Activated T-helper 1 cell treated with anti-CD3 and anti-CD28 coated beads, Interleukin-12 subunit alpha, Interleukin-12 subunit beta, Interleukin-2, Interleukin-4 antibody, amounts not matched to agents 30 ng/mL and 10 ng/mL and 1 ng/mL, durations not matched to agents 14 hours and 24 hours and 36 hours (primary cell): ENCODE results near the gene AFF1. TPM values are rescaled to one million over a fixed set of nuclear protein-coding genes. Genes with fewer than 3 reads are reported as not detected.

Source experiments
- DNase-seq: peaks from one replicate; pipeline ENCODE4 v3.0.0; 2021; ENCODE audit warnings: low spot score
- H3K27ac Mint-ChIP-seq: one replicate; pipeline ENCODE4 v1.8.0; 2021; ENCODE audit warnings: mild to moderate bottlenecking, mixed read lengths
- H3K27me3 Mint-ChIP-seq: one replicate; pipeline ENCODE4 v1.8.0; 2022; ENCODE audit warnings: mild to moderate bottlenecking, moderate library complexity, mixed read lengths; ENCODE audit not compliant: insufficient read depth
- H3K36me3 Mint-ChIP-seq: one replicate; pipeline ENCODE4 v1.8.0; 2021; ENCODE audit warnings: low read depth, mixed read lengths
- H3K4me1 Mint-ChIP-seq: one replicate; pipeline ENCODE4 v1.8.0; 2021; ENCODE audit warnings: low read depth, mixed read lengths
- H3K4me3 Mint-ChIP-seq: one replicate; pipeline ENCODE4 v1.8.0; 2021; ENCODE audit warnings: mild to moderate bottlenecking, moderate library complexity, mixed read lengths
- H3K9me3 Mint-ChIP-seq: one replicate; pipeline ENCODE4 v1.8.0; 2021; ENCODE audit warnings: mixed read lengths
- intact Hi-C: fragments of 100-400 bp; cut with micrococcal nuclease; formaldehyde crosslinking; loops from one replicate; pipeline ENCODE4 v1.15.1; 2024
- total RNA-seq: library from RNA; stranded (reverse); gene quantifications from 2 replicates; pipeline ENCODE4 v1.2.3, GENCODE V29; 2022

Gene AFF1
- 44.7 and 47.0 TPM in 2 replicates for total RNA-seq

- intact Hi-C loops: loop anchor here (2.0 to 10.0 kb wide), 7 partner anchors 302 to 1658 kb away; partner anchors contain the start of genes HERC3, HERC5, HERC6 and PKD2
- peak within 1 kb of the TSS; percentile 97 for H3K27ac Mint-ChIP-seq
- peak within 1 kb of the TSS; percentile 89 for H3K4me3 Mint-ChIP-seq
- DNase-seq: peak; percentile 86
- peaks cover 48% of the 10 kb centered on the region for H3K4me1 Mint-ChIP-seq
- no peaks in the 10 kb centered on the region for H3K36me3 Mint-ChIP-seq
- H3K9me3 Mint-ChIP-seq: no peaks in the 10 kb centered on the region
- no peaks in the 10 kb centered on the region for H3K27me3 Mint-ChIP-seq
Measured at GRCh38 chr4:86934771-86935565, at the start of gene AFF1. AFF1 (plus strand) TSS chr4:86935011; CDS start chr4:86948534, 13,523 bp downstream.

- intact Hi-C loops: loop anchor here (10.0 kb wide), 2 partner anchors 226 to 846 kb away; no protein-coding TSS in a partner anchor
- H3K4me1 Mint-ChIP-seq: no peaks in the 10 kb centered on the region
- no peaks in the 10 kb centered on the region for H3K9me3 Mint-ChIP-seq
- H3K36me3 Mint-ChIP-seq: no peaks in the 10 kb centered on the region
- no peak overlapping the region for H3K27ac Mint-ChIP-seq
- H3K4me3 Mint-ChIP-seq: peak overlapping the region; percentile 25
- DNase-seq: no peak
- peaks cover 29% of the 10 kb centered on the region for H3K27me3 Mint-ChIP-seq
Measured at GRCh38 chr4:86890790-86891189, 44.0 kb upstream of the AFF1 start.

- Mint-ChIP-seq H3K27ac (no peak within 1 kb of the TSS), H3K36me3 (no peaks in the 10 kb centered on the region)
Measured at GRCh38 chr4:86891762-86892635, 42.8 kb upstream of the AFF1 start, which contains the start of gene C4orf36. C4orf36 (minus strand) TSS chr4:86892422; CDS start chr4:86891520, 902 bp downstream.

GRCh38 chr4:86892636-86892960, 42.2 kb upstream of the AFF1 start:
- Mint-ChIP-seq H3K27me3 (peaks cover 29% of the 10 kb centered on the region), H3K27ac (no peak overlapping the region), H3K9me3 (no peaks in the 10 kb centered on the region), H3K36me3 (no peaks in the 10 kb centered on the region), H3K4me1 (no peaks in the 10 kb centered on the region), H3K4me3 (peak overlapping the region; percentile 38)
- intact Hi-C loops: loop anchor here (10.0 kb wide), 2 partner anchors 228 to 848 kb away; no protein-coding TSS in a partner anchor
- DNase-seq: no peak

More at GRCh38 chr4:86891762-86892635, 42.8 kb upstream of the AFF1 start, which contains the start of gene C4orf36:
- no peaks in the 10 kb centered on the region for H3K9me3 Mint-ChIP-seq
- H3K27me3 Mint-ChIP-seq: peaks cover 29% of the 10 kb centered on the region
- H3K4me1 Mint-ChIP-seq: no peaks in the 10 kb centered on the region
- DNase-seq: peak; percentile 5
- peak within 1 kb of the TSS; percentile 75 for H3K4me3 Mint-ChIP-seq
- intact Hi-C loops: loop anchor here (10.0 kb wide), 2 partner anchors 227 to 847 kb away; no protein-coding TSS in a partner anchor

- DNase-seq: no peak
- no peaks in the 10 kb centered on the region for H3K9me3 Mint-ChIP-seq
- no peak overlapping the region for H3K27ac Mint-ChIP-seq
- peaks cover 29% of the 10 kb centered on the region for H3K27me3 Mint-ChIP-seq
- intact Hi-C loops: loop anchor here (10.0 kb wide), 2 partner anchors 228 to 848 kb away; no protein-coding TSS in a partner anchor
- no peaks in the 10 kb centered on the region for H3K4me1 Mint-ChIP-seq
- H3K36me3 Mint-ChIP-seq: no peaks in the 10 kb centered on the region
- H3K4me3 Mint-ChIP-seq: peak overlapping the region; percentile 38
Measured at GRCh38 chr4:86893136-86893535, 41.7 kb upstream of the AFF1 start.

GRCh38 chr4:86894455-86894854, 40.4 kb upstream of the AFF1 start:
- Mint-ChIP-seq H3K4me1 (no peaks in the 10 kb centered on the region), H3K27me3 (peaks cover 35% of the 10 kb centered on the region), H3K9me3 (no peaks in the 10 kb centered on the region), H3K27ac (no peak overlapping the region), H3K4me3 (no peak overlapping the region), H3K36me3 (no peaks in the 10 kb centered on the region)
- intact Hi-C loops: loop anchor here (2.0 to 10.0 kb wide), 3 partner anchors 230 to 850 kb away; partner anchors contain the start of gene PTPN13
- no peak for DNase-seq

- no peak overlapping the region for H3K4me3 Mint-ChIP-seq
- DNase-seq: peak; percentile 4
- no peaks in the 10 kb centered on the region for H3K9me3 Mint-ChIP-seq
- intact Hi-C loops: loop anchor here (1.0 to 10.0 kb wide), 5 partner anchors 231 to 851 kb away; partner anchors contain the start of gene PTPN13
- H3K4me1 Mint-ChIP-seq: no peaks in the 10 kb centered on the region
- H3K27me3 Mint-ChIP-seq: peaks cover 26% of the 10 kb centered on the region
- H3K27ac Mint-ChIP-seq: no peak overlapping the region
- H3K36me3 Mint-ChIP-seq: no peaks in the 10 kb centered on the region
Measured at GRCh38 chr4:86895692-86896488, 38.9 kb upstream of the AFF1 start.

- Mint-ChIP-seq H3K4me1 (no peaks in the 10 kb centered on the region), H3K36me3 (no peaks in the 10 kb centered on the region), H3K27ac (no peak overlapping the region), H3K4me3 (no peak overlapping the region), H3K9me3 (no peaks in the 10 kb centered on the region), H3K27me3 (peaks cover 19% of the 10 kb centered on the region)
- intact Hi-C loops: loop anchor here (10.0 kb wide), 2 partner anchors 232 to 852 kb away; no protein-coding TSS in a partner anchor
- DNase-seq: no peak
Measured at GRCh38 chr4:86896596-86896995, 38.2 kb upstream of the AFF1 start.

GRCh38 chr4:86898562-86898961, 36.2 kb upstream of the AFF1 start:
- Mint-ChIP-seq H3K4me3 (no peak overlapping the region), H3K27ac (no peak overlapping the region), H3K36me3 (no peaks in the 10 kb centered on the region), H3K4me1 (no peaks in the 10 kb centered on the region), H3K9me3 (no peaks in the 10 kb centered on the region), H3K27me3 (peaks cover 12% of the 10 kb centered on the region)
- DNase-seq: no peak
- intact Hi-C loops: loop anchor here (10.0 kb wide), 2 partner anchors 234 to 854 kb away; no protein-coding TSS in a partner anchor

GRCh38 chr4:86901864-86902263, 32.9 kb upstream of the AFF1 start:
- peaks cover 12% of the 10 kb centered on the region for H3K27me3 Mint-ChIP-seq
- no peaks in the 10 kb centered on the region for H3K36me3 Mint-ChIP-seq
- H3K27ac Mint-ChIP-seq: no peak overlapping the region
- DNase-seq: no peak
- H3K4me3 Mint-ChIP-seq: no peak overlapping the region
- intact Hi-C loops: no loop called here
- no peaks in the 10 kb centered on the region for H3K9me3 Mint-ChIP-seq
- no peaks in the 10 kb centered on the region for H3K4me1 Mint-ChIP-seq

GRCh38 chr4:86908251-86908657, 26.6 kb upstream of the AFF1 start:
- intact Hi-C loops: no loop called here
- Mint-ChIP-seq H3K9me3 (no peaks in the 10 kb centered on the region), H3K4me1 (peaks cover 13% of the 10 kb centered on the region), H3K4me3 (peak overlapping the region; percentile 38), H3K36me3 (peaks cover 2% of the 10 kb centered on the region), H3K27me3 (peaks cover 2% of the 10 kb centered on the region), H3K27ac (peak overlapping the region; percentile 16)
- no peak for DNase-seq
